Stimulated activated CD8-positive, alpha-beta memory T cell treated with anti-CD3 and anti-CD28 coated beads, Interleukin-12 subunit alpha, Interleukin-12 subunit beta, amount 100 ng/mL, for 24 hours (primary cell): ENCODE results near the gene DAND5.
"Not testable (repeated sequence)": the region's sequence is repeated elsewhere in the genome, so short reads cannot be mapped to it uniquely, and the experiment has no call there.

ENCODE experiments used
- DNase-seq: peaks from one replicate; pipeline ENCODE4 v3.0.0-alpha.2; 2020; ENCODE audit errors: extremely low read depth

Gene DAND5

DNA sequence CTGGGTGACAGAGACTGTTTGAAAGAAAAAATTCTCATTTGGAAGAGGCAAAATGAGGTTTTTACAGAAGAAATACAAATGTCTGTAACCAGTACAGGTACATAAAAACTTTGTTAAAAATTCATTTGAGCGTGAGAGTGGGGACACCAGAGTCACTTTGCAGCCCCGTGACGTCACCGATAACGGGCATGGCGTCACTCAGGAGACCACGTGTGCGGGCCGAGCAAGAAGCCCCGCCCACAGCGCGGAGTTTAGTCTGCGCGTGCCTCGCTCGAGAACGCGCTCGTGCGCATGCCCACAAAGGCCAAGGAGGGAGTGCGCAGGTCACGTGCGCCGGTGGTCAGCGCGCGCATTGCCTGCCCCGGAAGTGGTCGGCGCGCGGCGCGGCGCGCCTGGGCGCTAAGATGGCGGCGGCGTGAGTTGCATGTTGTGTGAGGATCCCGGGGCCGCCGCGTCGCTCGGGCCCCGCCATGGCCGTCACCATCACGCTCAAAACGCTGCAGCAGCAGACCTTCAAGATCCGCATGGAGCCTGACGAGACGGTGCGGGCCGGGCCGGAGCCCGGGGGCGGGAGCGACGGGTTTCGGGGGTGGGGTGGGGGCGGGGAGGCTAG, 23.8 kb upstream of the DAND5 start, which contains the start of gene RAD23A:
RAD23A (plus strand) TSS at position 384 of the 613 bp plus-strand sequence; CDS start at position 471, 87 bp downstream.
- peak; percentile 95 for DNase-seq

DNA sequence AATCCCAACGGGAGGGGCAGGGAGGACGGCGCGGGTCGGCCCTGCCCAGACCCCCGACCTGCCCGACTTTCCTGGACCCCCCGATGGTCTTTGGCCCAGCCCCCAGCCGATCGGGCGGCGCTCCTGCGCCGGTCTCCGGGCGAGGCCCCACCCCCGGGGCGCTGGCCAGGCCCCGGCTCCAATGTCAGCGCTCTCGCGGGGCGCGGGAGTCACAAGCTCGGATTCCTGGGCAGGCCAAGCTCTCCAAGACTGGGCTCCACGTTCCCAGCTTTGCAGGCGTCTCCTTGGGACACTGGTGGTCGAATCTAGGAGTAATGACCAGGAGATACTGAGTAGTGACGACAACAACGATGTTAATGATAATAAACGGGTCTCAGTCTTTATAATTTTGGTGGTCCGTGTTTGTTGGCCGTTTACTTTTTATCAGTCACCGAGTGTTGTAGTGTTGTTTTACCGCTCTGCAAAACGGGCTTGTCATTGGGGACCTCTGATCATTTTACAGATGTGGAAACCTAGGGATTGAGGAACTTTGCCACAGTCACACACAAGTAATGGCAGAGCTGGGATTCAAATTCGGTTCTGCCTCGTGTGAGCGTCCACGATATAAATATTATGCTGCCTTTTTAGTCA, 23.2 kb upstream of the DAND5 start:
- DNase-seq = no peak

DNA sequence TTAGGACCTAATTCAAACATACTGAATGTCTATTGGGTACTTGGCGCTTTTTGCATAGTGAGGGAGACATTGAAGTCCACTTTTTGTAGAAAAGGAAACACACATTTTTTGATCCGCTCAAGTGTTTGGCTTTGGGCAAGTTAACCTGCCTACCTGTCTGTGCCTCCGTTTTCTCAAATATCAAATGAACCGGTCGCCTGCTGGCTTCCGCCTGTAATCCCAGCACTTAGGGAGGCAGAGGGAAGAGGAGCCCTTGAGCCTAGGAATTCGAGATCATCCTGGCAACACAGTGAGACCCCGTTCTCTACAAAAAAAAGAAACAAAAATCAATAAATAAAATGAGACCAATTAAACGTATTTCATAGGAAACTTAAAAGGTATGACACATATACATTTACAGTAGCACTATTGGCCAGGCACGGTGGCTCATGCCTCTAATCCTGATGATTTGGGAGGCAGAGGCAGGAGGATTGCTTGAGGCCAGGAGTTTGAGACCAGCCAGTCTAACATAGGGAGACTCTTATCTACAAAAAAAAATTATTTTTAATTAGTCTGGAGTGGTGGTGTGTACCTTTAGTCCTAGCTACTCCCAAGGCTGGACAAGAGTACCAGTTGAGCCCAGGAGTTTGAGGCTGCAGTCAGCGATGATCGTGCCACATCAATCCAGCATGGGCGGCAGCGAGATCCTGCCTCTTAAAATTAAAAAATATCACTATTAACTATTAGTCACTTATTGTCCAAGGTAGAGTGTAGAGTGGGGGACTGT, 22.5 kb upstream of the DAND5 start:
- no peak for DNase-seq

DNA sequence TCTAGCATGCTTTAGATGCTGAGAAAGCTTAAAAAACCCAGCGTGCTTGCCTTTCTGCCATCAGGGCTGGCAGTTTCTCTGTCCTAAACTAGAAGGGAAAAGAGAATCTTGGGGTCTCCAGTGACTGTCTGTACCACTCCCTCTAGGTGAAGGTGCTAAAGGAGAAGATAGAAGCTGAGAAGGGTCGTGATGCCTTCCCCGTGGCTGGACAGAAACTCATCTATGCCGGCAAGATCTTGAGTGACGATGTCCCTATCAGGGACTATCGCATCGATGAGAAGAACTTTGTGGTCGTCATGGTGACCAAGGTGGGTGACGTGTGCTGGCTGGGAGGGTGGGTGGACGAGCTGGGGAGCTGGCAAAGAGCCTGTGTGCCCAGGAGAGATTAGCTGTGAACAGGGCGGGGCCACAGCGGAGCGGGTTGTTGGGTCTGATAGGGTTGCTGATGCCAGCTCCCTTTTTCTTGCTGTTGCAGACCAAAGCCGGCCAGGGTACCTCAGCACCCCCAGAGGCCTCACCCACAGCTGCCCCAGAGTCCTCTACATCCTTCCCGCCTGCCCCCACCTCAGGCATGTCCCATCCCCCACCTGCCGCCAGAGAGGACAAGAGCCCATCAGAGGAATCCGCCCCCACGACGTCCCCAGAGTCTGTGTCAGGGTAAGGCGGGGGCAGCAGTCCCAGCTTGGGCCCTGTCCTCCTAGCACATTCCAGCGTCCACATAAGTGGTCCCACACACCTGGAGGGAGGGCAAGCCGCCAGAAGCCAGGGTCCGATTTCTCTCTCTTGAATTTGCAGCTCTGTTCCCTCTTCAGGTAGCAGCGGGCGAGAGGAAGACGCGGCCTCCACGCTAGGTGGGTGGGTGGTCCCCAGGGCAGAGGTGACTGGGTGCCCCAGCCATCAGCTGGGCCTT, 21.4 kb upstream of the DAND5 start:
- no peak for DNase-seq

DNA sequence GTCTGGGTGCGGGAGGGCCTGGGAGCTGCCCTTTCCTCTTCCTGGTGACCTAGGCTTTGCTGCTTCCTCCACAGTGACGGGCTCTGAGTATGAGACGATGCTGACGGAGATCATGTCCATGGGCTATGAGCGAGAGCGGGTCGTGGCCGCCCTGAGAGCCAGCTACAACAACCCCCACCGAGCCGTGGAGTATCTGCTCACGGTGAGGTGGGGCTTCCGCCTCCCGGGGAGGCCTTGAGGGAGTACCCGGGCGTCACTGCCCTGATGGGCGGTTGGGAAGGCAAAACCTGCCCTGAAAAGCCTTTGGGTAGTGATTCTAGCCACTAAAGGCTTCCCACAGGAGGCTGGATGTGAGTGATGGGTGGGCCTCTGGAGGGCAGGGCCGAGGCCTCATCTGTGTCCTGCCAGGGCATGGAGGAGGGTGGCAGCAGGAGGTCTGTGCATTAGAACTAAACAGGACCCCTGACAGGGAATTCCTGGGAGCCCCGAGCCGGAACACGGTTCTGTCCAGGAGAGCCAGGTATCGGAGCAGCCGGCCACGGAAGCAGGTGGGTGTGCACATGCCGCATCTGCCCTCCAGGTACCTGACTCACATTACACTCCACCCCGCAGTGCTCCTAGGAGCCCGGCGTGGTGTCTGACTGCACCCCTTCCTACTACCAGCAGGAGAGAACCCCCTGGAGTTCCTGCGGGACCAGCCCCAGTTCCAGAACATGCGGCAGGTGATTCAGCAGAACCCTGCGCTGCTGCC, 20.6 kb upstream of the DAND5 start:
- DNase-seq = no peak

DNA sequence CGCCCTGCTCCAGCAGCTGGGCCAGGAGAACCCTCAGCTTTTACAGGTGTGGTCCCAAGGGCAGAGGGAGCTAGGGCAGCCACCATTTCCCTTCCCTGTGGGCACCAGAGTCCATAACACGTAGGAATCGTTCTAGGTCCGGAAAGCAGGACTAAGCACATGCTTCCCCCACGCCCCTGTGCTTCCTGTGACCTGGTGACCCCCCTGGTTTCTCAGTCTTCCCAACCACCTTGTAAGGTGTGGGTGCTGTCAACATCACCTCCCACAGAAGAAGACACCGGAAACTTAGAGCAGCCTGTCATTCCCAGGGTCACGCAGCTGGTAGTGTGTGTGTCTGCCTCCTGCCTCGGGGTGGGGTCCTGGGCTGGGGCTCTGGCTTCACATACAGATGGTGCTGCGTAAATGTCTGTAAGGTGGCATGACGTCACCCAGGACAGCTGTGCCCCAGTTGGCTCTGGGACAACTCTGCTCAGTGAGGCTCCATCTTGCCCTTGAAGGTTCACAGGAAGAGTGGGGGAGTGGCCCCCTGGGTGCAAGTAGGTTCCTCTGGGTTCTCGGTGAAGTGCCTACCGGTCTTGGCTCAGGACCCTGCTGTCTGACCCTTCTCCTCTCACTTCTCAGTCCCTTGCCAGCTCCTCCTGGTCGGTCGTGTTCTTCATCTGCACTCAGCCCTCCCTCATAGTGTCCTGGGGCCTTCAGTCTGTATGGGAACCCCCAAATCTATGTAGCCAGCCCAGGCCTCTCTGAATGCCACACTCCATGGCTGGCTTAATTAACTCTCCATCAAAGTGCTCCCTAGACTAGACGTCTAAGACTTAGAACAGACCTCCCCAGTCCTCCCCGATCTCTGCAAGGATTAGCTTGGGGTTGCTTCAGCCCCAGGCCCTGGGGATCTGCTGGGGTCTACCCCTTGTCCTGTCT, 19.8 kb upstream of the DAND5 start:
- DNase-seq = no peak

DNA sequence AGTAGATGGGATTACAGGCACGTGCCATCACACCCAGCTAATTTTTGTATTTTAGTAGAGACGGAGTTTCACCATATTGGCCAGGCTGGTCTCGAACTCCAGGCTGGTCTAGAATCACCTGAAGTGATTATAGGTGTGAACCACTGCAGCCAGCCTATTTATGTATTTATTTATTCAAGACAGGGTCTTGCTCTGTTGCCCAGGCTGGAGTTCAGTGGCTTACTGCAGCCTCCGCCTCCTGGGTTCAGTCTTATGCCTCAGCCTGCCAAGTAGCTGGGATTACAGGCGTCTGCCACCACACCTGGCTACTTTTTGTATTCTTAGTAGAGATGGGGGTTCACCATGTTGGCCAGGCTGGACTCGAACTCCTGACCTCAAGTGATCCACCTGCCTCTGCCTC, 17.3 kb upstream of the DAND5 start:
- not testable (repeated sequence) for DNase-seq

DNA sequence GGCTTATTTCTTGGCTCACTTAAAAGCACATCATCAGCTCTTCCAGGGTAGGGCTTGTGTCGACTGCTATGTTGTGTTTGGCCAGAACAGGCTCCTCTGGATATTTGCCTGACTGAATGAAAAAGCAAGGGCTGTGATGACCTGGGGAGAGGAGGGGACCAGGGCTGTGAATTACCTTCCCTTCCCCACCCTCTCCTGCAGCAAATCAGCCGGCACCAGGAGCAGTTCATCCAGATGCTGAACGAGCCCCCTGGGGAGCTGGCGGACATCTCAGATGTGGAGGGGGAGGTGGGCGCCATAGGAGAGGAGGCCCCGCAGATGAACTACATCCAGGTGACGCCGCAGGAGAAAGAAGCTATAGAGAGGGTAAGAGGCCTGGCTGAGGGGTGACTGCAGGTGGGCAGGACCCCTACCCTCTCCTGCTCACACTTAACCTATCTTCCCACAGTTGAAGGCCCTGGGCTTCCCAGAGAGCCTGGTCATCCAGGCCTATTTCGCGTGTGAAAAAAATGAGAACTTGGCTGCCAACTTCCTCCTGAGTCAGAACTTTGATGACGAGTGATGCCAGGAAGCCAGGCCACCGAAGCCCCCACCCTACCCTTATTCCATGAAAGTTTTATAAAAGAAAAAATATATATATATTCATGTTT, 16.8 kb upstream of the DAND5 start:
- DNase-seq = no peak

DNA sequence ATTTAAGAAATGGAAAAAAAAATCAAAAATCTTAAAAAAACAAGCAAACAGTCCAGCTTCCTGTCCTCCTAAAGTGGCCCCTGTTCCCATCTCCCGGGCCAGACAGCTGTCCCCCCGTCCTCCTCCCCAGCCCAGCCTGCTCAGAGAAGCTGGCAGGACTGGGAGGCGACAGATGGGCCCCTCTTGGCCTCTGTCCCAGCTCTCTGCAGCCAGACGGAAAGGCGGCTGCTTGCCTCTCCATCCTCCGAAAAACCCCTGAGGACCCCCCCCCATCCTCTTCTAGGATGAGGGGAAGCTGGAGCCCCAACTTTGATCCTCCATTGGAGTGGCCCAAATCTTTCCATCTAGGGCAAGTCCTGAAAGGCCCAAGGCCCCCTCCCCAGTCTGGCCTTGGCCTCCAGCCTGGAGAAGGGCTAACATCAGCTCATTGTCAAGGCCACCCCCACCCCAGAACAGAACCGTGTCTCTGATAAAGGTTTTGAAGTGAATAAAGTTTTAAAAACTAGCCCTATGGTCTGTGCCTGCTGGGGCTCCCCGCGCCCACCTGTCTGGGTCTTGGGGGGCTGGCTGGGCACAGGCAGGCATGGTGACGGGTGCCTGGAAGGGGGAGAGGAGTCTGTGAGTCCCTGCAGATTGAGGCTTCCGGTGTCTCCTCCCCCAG, 16.1 kb upstream of the DAND5 start:
- DNase-seq = no peak

DNA sequence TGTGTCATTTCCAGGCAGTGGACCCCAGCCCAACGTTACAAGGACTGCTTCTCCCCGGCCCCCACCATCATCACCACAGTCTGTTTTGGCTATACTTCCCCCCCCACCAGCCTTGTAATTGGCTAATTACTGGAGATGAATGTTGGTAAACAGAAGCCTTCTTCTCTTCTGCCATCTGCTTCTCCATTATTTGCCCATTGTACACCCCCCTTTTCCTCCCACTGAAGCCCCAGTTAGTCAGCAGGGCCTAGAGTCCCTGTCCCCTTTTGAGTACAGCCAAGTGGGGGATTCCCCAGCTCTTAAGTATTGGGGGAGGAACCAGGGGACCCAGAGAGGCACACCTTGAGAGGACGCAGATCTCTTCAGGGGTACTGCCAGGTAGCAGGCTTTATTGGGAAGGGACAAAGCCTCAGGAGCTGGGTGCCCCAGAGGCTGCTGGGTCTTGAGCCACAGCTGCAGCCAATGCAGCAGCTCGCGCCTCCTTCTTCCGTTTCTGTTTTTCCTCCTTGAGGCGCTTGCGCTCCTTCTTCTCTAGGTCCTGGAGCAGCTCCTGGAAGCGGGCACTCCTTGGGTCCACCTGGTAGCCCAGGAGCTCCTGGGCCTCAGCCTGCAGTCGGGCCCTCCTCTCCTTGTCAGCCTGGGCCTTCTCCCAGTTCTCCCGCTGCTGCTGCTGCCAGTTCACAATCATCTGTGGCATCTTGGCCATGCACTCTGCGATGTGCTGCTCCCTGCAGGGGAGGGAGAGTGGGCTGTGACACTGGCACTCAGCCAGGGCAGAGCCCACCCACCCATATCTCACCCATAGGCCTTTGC, 15.4 kb upstream of the DAND5 start:
- no peak for DNase-seq

DNA sequence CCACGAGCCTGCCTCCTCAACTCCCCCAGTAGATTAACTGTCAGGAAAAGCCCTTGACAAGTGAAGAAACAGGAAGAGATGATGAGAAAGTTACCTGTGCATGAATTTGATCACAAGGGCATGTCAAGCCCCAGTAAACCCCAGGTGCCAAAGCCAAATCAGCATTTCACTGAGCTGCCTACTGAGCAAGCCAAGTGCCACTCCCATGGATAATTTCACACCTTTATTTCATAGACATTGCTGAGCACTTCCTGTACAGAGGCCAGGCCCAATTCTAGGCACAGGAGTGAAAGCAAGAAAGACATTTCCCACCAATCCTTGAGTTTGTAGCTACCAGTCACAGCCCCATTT, 14.8 kb upstream of the DAND5 start:
- no peak for DNase-seq

DNA sequence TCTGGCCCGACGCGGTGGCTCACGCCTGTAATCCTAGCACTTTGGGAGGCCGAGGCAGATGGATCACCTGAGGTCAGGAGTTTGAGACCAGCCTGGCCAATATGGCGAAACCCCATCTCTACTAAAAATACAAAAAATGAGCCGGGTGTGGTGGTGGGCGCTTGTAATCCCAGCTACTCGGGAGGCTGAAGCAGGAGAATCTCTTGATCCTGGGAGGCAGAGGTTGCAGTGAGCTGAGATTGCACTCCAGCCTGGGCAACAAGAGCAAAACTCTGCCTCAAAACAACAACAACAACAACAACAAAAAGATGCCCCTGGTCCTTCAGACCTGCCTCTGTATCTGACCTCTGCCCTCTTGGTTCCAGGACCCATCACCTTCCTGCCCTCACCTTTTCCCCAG, 13.8 kb upstream of the DAND5 start:
- DNase-seq = not testable (repeated sequence)

DNA sequence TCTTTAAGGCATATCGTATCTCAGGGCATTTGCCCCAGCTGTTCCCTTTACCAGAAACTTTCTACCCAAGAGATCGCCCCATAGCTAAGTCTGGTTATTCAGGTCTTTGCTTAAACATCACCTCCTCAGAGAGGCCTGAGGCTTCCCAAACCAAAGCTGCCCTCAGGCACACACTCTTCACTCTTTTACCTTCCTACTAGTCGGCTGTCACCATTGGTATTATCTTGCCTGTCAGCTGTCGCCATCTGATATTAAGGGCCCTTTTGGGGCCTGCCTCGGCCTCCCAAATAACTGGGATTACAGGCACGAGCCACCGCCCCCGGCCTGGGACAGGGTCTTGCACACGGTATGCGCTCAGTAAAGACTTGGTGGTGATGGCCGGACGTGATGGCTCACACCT, 13.4 kb upstream of the DAND5 start:
- DNase-seq = no peak

DNA sequence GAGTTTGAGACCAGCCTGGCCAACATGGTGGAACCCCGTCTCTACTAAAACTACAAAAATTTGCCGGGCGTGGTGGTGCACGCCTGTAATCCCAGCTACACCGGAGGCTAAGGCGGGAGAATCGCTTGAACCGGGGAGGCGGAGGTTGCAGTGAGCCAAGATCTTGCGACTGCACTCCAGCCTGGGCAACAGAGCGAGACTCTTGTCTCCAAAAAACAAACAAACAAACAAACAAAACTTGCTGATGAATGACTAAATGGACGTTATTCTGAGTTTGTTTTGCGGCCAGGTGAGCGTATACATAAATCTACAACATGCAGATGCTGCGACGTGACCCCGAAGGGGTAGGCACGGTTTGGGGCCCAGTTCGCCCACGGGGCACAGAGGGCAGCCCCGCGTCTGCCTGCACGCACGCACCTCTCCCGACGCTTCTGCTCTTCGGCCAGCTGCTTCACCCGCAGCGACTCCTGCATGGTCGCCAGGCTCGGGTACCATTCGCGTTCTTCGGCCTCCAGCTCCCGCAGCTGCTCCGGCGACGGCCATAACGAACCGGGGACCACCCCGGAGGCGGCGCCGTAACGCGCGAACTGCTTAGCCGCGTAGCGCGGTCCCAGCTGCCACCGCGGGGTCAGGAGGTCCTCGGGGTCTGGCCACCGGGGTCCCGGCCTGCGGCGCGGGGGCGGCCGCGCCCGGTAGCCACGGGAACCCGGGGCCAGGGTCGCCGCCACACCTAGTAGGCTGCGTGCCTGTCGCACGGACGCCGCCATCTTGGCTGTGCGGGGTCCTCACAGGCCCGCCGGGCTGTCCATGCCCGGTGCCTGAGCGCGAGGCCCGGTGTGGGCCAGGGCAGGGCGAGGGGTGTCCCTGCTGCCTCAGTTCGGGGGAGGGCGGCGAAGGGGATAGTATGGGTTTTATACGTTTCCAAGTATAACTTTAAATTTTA, 12.7 kb upstream of the DAND5 start, which contains the start of gene GADD45GIP1:
GADD45GIP1 (minus strand) TSS at position 778 of the 943 bp plus-strand sequence; CDS start at position 767, 11 bp downstream.
- peak; percentile 62 for DNase-seq

DNA sequence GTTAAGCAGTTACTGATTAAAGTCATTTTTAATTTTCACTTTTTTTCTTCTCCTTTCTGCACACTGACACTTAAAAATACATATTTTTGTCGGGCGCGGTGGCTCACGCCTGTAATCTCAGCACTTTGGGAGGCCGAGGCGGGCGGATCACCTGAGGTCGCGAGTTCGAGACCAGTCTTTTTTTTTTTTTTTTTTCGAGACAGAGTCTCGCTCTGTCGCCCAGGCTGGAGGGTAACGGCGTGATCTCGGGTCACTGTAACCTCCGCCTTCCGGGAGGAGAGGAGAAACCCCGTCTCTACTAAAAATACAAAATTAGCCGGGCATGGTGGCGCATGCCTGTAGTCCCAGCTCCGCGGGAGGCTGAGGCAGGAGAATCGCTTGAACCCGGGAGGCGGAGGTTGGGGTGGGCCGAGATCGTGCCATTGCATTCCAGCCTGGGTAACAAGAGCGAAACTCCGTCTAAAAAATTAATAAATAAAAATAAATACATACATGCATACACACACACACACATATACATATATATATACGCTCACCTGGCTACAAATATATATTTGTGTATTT, 11.9 kb upstream of the DAND5 start:
- DNase-seq = not testable (repeated sequence)

DNA sequence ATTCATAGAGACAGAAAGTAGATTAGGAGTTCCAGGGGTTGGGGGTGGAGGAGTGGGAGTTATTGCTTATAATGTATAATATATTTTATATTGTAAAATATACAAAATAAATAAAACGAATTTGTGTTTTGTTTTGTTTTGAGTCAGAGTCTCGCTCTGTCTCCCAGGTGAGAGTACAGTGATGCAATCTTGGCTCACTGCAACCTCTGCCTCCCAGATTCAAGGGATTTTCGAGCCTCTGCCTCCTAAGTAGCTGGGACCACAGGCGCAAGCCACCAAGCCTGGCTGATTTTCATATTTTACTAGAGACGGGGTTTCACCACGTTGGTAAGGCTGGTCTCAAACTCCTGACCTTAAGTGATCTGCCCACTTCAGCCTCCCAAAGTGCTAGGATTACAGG, 9.9 kb upstream of the DAND5 start:
- DNase-seq = no peak
